ENCODE data around the gene CCDC27.
"Not testable (repeated sequence)": the region's sequence is repeated elsewhere in the genome, so short reads cannot be mapped to it uniquely, and the experiment has no call there.

CCDC27 gene

GRCh38 chr1:3747903-3748302, 4.3 kb upstream of the CCDC27 start:
- H3K4me3 ChIP-seq (ENCODE audit: low read length): peak overlapping the region; percentile 78; the same call in 1 of the 2 replicates
- no peak for TF ChIP-seq ZNF274 (IDR thresholded peaks at IDR 0.05; ENCODE audit: low read depth, low read length)

- H3K4me3 ChIP-seq (ENCODE audit: low read length): not testable (repeated sequence)
These were observed 3.8 kb upstream of the CCDC27 start for GRCh38 chr1:3748316-3748900.

DNA sequence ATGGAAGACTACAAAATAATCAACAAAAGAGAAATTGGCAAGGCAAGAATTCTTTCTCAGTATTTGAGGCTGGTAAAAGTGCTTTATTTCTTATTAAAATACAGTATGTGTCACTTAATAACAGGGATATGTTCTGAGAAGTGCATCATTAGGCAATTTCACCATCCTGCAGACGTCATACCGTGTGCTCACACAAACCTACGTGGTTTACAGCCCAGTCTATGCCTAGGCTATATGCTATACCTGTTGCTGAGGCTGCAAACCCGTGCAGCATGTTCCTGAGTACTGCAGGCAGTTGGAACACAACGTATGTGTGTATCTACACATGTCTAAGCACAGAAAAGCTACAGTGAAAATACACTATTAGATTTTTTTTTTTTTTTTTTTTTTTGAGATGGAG, 2.7 kb upstream of the CCDC27 start:
- TF ChIP-seq ZNF274 (IDR thresholded peaks at IDR 0.05; ENCODE audit: low read depth, low read length): no peak
- H3K4me3 ChIP-seq (ENCODE audit: low read length): no peak overlapping the region

DNA sequence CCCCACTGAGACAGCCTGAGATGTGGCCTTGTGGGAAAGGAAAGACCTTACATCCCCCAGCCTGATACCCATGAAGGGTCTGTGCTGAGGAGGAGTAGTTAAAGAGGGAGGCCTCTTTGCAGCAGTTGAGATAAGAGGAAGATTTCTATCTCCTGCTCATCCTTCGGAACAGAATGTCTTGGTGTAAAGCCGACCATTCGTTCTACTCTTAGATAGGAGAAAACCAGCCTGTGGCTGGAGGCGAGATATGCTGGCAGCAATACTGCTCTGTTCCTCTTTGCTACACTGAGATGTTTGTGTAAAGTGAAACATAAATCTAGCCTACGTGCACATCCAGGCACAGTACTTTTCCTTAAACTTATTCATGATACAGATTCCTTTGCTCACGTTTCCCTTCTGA, 1.5 kb upstream of the CCDC27 start:
- H3K4me3 ChIP-seq (ENCODE audit: low read length): no peak overlapping the region
- no peak for TF ChIP-seq ZNF274 (IDR thresholded peaks at IDR 0.05; ENCODE audit: low read depth, low read length)

- TF ChIP-seq ZNF274 (IDR thresholded peaks at IDR 0.05; ENCODE audit: low read depth, low read length): no peak
- H3K4me3 ChIP-seq (ENCODE audit: low read length): no peak overlapping the region
These were observed 1.6 kb downstream of the CCDC27 start for GRCh38 chr1:3753656-3754454.

DNA sequence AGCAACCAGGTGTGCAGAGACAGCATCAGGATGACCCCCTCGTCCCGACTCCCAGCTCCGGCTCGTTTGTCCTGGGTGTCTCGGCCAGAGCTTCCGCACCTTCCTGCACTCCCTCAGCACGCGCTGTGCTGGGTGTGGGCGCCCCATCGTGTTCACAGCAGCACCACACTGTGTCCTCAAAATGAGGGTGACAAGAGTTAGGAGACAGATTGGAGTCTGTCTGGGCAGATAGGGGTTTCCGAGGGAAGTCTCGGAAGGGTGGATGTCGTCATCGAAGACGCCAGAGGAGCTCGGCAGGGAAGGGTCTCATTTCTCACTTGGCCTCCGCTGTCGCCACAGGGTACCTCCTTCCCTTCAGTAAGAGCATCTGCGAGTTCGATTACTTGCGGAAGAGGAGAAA, 4.1 kb downstream of the CCDC27 start:
- no peak overlapping the region for H3K4me3 ChIP-seq (ENCODE audit: low read length)
- TF ChIP-seq ZNF274 (IDR thresholded peaks at IDR 0.05; ENCODE audit: low read depth, low read length): no peak

GRCh38 chr1:3759164-3759563, 6.9 kb downstream of the CCDC27 start:
- TF ChIP-seq ZNF274 (IDR thresholded peaks at IDR 0.05; ENCODE audit: low read depth, low read length): no peak
- H3K4me3 ChIP-seq (ENCODE audit: low read length): no peak overlapping the region

- TF ChIP-seq ZNF274 (IDR thresholded peaks at IDR 0.05; ENCODE audit: low read depth, low read length): no peak
- no peak overlapping the region for H3K4me3 ChIP-seq (ENCODE audit: low read length)
These were observed 7.5 kb downstream of the CCDC27 start for GRCh38 chr1:3759796-3760195.

DNA sequence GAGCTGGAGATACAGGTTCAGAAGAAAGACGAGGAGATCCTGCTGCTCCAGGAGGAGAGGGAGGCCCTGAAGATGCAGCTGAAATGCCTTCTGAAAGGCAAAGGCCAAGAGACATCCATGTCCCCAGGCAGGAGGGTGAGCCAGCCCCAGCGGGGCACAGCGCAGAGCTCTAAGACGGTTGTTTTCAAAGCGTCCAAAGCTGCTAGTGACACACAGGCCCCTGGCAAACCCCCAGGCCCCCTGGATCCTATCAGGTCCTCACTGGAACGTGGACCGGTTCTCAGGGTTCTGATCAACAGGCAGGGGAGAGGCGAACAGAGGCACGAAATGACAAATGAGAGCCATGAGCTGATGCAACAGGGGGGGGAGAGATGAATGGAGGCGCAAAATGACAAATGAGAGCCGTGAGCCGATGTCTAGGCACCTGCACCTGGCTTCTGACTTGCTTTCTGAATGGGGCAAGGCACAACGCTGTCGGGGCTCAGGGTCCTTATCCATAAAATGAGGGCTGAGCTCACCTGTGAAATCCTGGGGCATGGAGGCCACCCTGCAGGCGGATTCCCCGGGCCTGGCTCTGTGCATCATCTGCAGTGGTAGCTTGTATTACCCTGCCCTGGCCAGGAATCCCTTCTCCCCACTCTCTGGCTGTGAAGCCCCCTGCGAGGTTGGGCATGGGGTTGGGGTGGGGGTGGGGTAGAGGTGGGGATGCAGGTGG, 9.2 kb downstream of the CCDC27 start:
- no peak overlapping the region for H3K4me3 ChIP-seq (ENCODE audit: low read length)
- TF ChIP-seq ZNF274 (IDR thresholded peaks at IDR 0.05; ENCODE audit: low read depth, low read length): no peak

DNA sequence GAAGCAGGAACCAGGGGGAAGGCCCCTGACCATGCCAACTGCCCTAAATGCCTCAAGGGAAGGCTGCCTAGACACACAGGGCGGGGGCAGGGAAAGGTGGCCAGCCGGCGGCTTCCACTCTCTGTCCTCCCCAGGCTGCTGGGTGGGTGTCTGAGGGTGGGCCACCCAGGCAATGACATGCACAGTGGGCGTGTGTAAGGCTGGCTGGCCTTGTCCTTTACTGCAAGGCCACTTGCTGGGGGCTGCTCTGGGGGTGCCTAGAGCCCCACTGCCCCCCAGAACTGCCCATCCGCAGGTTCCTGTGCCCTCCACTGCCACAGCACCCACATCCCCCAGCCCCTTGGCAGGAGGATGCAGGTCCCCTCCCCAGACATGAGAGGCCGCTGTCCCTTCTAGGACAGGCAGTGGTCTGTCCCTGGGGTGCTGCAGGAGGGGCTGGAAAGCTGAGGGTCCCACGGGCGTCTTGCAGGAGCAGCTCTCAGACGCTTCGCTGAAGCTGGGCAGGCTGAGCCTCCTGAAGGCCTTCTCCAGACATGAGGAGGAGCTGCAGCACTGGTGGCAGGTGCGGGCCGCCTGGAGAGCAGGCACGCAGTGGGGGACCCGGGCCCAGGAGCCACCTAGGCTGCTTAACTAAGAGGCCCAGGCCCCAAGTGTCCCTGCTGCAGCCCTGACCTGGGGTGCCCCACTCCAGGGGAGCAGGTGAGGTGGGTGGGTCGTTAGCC, 10.1 kb downstream of the CCDC27 start:
- H3K4me3 ChIP-seq (ENCODE audit: low read length): no peak overlapping the region
- no peak for TF ChIP-seq ZNF274 (IDR thresholded peaks at IDR 0.05; ENCODE audit: low read depth, low read length)

DNA sequence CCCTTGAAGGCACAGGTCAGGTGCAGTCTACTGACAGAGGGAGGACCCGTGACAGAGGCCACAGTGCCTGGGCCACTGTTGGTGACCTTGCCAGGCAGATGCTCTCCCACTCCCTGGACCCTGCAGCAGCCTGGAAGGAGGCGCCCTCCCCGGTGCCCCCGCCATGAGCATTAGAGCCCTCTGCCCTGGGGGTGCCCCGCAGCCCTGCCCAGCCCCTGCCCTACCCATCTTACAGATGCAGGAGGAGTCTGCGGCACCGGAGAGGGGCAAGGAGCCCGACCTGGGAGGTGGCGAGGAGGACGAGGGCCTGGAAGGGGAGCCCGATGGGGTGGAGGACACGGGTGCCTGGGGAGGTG, 10.6 kb downstream of the CCDC27 start:
- no peak overlapping the region for H3K4me3 ChIP-seq (ENCODE audit: low read length)

DNA sequence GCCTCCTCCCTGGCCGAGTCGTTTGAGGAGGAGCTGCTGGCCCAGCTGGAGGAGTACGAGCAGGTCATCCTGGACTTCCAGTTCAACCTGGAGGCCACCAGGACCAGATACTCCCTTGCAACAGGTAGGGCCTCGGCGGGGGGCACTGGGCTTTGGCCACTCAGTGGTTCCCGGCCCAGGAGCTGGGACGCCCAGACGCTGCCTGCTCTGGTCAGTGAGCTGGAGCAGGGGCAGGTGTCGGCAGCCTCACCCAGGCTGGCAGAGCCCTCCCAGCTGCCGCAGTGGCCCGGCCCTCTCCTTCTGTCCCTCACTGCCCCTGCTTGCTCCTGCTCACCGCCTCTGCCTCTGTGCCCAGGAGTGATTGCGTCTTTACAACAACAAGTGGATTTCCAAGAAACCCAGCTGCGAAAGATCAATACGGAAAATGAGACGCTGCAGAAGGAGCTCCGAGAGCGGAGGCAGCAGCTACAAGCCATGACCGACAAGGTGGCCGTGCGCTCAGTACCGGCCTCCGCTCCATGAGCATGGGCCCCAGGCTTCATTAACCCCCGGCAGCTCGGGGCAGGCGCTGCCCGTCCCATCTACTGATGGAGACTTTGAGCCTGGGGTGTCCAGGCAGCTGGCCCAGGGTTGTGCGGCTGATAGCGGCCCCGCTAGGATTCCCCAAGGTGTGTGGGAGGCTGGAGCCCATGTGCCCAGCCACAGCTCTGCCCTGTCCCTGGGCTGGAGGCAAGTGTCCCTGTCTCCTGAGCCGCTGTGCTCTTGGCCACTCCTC, 11.3 kb downstream of the CCDC27 start:
- no peak for TF ChIP-seq ZNF274 (IDR thresholded peaks at IDR 0.05; ENCODE audit: low read depth, low read length)
- H3K4me3 ChIP-seq (ENCODE audit: low read length): no peak overlapping the region

More for the DNA sequence above, 10.6 kb downstream of the CCDC27 start:
- no peak for TF ChIP-seq ZNF274 (IDR thresholded peaks at IDR 0.05; ENCODE audit: low read depth, low read length)

DNA sequence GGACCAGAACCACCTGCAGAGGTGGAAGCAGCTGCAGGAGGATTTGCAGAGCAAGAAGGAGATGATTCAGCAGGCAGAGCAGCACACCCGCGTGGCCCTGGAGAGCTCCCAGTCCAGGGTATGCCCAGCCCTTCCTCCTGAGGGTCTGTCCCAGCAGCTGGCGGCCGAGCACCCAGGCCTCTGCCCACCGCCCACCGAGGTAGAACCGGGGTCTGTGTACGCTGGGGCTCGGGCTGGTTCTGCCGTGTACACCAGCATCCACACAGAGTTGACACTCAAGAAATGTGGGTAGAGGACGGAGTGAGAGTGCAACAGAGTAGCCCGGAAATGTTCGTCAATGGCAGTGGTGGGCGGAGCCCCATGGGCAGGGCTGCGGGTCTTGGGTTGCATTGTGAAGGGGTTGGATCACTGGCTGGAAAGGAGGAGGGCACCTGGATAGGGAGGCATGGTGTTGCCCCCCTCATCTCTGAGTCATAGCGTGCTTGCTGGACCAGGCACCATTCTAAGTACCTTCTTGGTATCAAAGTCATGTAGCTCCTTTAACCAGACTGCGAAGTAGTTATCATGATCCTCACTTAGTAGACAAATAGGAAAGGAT, 15.2 kb downstream of the CCDC27 start:
- H3K4me3 ChIP-seq (ENCODE audit: low read length): no peak overlapping the region
- TF ChIP-seq ZNF274 (IDR thresholded peaks at IDR 0.05; ENCODE audit: low read depth, low read length): no peak
